SK-N-SH treated with all-trans-retinoic acid at 6 μM for 48 hours (cell line): ENCODE measurements around the gene RPL36AL.

Source experiments
- ARNTL ChIP-seq: fragments of 450-650 bp; formaldehyde crosslinking; IDR thresholded peaks from 2 replicates; pipeline ENCODE4 v1.5.0; 2020; ENCODE audit warnings: low read depth, mild to moderate bottlenecking, moderate library complexity, borderline replicate concordance
- CSDC2 ChIP-seq: fragments of 250-450 bp; sonication (Bioruptor Pico); IDR thresholded peaks from 2 replicates; pipeline ENCODE4 v1.5.0; 2020; ENCODE audit warnings: mild to moderate bottlenecking, moderate library complexity
- CSRNP3 ChIP-seq: fragments of 250-450 bp; sonication (Bioruptor Pico); IDR thresholded peaks from 2 replicates; pipeline ENCODE4 v1.5.1; 2021; ENCODE audit warnings: mild to moderate bottlenecking, moderate library complexity
- RARB ChIP-seq: fragments of 250-450 bp; sonication (Bioruptor Pico); IDR thresholded peaks from 2 replicates; pipeline ENCODE4 v1.8.0; 2021; ENCODE audit warnings: mild to moderate bottlenecking, moderate library complexity
- TCF4 ChIP-seq: fragments of 250-450 bp; sonication (Bioruptor Pico); IDR thresholded peaks from 2 replicates; pipeline ENCODE4 v1.8.0; 2021; ENCODE audit warnings: mild to moderate bottlenecking, moderate library complexity, borderline replicate concordance
- ZC3H10 ChIP-seq: fragments of 250-450 bp; sonication (Bioruptor Pico); IDR thresholded peaks from 2 replicates; pipeline ENCODE4 v1.5.1; 2021; ENCODE audit warnings: mild to moderate bottlenecking, moderate library complexity
- TF ChIP-seq, protein P1 (sequence below): fragments of 250-450 bp; sonication (Bioruptor Pico); IDR thresholded peaks from 2 replicates; pipeline ENCODE4 v1.5.0; 2020; ENCODE audit warnings: mild to moderate bottlenecking, moderate library complexity

DNA sequence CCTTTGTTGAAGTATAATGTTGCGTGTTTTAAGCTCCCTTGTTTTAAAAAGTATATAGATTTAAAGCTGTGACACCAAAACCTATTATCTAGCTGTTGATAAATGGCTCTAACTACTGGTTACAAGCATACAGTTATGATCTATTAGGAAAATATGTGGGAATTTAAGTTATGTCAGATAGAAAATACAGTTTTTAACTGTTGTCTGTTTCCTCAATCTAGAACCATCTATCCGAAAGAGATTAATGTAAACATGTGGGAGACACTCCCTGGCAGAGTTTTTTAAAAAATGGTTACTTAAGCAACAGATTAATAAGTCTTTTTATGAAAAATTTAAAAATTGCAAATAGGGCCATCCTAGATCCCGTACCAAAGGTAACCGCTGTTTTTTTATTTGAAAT, 8.2 kb downstream of the RPL36AL start:
- TF ChIP-seq ARNTL (no peak), TCF4 (CRISPR knock-in tag) (no peak), RARB (CRISPR knock-in tag) (no peak), CSRNP3 (no peak), CSDC2 (CRISPR knock-in tag) (no peak), ZC3H10 (CRISPR knock-in tag) (no peak)
- TF ChIP-seq, protein P1, sequence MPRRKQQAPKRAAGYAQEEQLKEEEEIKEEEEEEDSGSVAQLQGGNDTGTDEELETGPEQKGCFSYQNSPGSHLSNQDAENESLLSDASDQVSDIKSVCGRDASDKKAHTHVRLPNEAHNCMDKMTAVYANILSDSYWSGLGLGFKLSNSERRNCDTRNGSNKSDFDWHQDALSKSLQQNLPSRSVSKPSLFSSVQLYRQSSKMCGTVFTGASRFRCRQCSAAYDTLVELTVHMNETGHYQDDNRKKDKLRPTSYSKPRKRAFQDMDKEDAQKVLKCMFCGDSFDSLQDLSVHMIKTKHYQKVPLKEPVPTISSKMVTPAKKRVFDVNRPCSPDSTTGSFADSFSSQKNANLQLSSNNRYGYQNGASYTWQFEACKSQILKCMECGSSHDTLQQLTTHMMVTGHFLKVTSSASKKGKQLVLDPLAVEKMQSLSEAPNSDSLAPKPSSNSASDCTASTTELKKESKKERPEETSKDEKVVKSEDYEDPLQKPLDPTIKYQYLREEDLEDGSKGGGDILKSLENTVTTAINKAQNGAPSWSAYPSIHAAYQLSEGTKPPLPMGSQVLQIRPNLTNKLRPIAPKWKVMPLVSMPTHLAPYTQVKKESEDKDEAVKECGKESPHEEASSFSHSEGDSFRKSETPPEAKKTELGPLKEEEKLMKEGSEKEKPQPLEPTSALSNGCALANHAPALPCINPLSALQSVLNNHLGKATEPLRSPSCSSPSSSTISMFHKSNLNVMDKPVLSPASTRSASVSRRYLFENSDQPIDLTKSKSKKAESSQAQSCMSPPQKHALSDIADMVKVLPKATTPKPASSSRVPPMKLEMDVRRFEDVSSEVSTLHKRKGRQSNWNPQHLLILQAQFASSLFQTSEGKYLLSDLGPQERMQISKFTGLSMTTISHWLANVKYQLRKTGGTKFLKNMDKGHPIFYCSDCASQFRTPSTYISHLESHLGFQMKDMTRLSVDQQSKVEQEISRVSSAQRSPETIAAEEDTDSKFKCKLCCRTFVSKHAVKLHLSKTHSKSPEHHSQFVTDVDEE (CRISPR knock-in tag), result no peak
